AG10803 (cell line): ENCODE results near the gene MEIOSIN.

Source experiments
- DNase-seq: peaks from one replicate; pipeline ENCODE4 v3.0.0; 2010; ENCODE audit warnings: low read depth
- H3K4me3 ChIP-seq: 2 replicates; pipeline ENCODE4 v1.5.1; 2011; ENCODE audit warnings: mild to moderate bottlenecking, low read length, control low read depth
- CTCF ChIP-seq: conservative IDR thresholded peaks from 2 replicates; pipeline ENCODE4 v1.5.1; 2011; ENCODE audit warnings: mild to moderate bottlenecking, low read length, control low read depth, inconsistent platforms

MEIOSIN gene

GRCh38 chr19:45777395-45777961 is 44.2 kb downstream of the MEIOSIN start:
- TF ChIP-seq CTCF = no peak
- H3K4me3 ChIP-seq = no peak overlapping the region
- DNase-seq = no peak

- no peak for TF ChIP-seq CTCF
- no peak for DNase-seq
- H3K4me3 ChIP-seq = no peak overlapping the region
Observed at GRCh38 chr19:45778010-45778661, 44.9 kb downstream of the MEIOSIN start.

GRCh38 chr19:45779231-45780145 is 46.2 kb downstream of the MEIOSIN start:
- DNase-seq = peak; percentile 47
- H3K4me3 ChIP-seq = peak overlapping the region; percentile 77
- peak; percentile 35 for TF ChIP-seq CTCF

GRCh38 chr19:45780146-45780447 is 46.9 kb downstream of the MEIOSIN start:
- DNase-seq = no peak
- H3K4me3 ChIP-seq = peak overlapping the region; percentile 77
- no peak for TF ChIP-seq CTCF

- DNase-seq = no peak
- H3K4me3 ChIP-seq = peak overlapping the region; percentile 77
- TF ChIP-seq CTCF = no peak
Observed at GRCh38 chr19:45780448-45781213, 47.4 kb downstream of the MEIOSIN start.

- peak overlapping the region; percentile 77 for H3K4me3 ChIP-seq
- DNase-seq = no peak
- TF ChIP-seq CTCF = no peak
Observed at GRCh38 chr19:45781214-45782161, 48.2 kb downstream of the MEIOSIN start.
